ENCODE data around the gene GPA33.

The GPA33 gene

DNA sequence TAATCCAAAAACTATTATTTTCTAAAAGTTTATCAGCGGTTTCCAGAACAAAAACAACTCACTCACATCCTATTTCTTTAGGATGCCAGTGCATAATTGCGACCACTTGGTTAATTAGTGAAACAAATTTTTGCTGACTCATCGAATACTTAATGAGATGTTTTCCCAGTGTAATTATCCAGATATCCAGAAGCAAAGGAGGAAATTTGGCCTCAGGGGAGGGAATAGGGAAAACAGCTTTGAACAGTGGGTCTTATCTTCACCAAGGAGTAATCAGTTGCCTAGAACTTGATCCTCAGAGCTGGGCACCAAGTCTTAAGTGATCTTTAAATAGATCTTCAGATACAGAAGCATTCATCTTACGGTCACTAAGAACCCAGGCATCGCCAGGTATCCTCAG, 28.0 kb upstream of the GPA33 start:
- DNase-seq (ENCODE audit: low read depth) = no peak
- TF ChIP-seq, protein P1, sequence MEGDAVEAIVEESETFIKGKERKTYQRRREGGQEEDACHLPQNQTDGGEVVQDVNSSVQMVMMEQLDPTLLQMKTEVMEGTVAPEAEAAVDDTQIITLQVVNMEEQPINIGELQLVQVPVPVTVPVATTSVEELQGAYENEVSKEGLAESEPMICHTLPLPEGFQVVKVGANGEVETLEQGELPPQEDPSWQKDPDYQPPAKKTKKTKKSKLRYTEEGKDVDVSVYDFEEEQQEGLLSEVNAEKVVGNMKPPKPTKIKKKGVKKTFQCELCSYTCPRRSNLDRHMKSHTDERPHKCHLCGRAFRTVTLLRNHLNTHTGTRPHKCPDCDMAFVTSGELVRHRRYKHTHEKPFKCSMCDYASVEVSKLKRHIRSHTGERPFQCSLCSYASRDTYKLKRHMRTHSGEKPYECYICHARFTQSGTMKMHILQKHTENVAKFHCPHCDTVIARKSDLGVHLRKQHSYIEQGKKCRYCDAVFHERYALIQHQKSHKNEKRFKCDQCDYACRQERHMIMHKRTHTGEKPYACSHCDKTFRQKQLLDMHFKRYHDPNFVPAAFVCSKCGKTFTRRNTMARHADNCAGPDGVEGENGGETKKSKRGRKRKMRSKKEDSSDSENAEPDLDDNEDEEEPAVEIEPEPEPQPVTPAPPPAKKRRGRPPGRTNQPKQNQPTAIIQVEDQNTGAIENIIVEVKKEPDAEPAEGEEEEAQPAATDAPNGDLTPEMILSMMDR (conservative IDR thresholded peaks at IDR 0.05; ENCODE audit: low read depth, low read length) = no peak
- H3K4me3 ChIP-seq (ENCODE audit: low read depth, low read length) = no peak overlapping the region

DNA sequence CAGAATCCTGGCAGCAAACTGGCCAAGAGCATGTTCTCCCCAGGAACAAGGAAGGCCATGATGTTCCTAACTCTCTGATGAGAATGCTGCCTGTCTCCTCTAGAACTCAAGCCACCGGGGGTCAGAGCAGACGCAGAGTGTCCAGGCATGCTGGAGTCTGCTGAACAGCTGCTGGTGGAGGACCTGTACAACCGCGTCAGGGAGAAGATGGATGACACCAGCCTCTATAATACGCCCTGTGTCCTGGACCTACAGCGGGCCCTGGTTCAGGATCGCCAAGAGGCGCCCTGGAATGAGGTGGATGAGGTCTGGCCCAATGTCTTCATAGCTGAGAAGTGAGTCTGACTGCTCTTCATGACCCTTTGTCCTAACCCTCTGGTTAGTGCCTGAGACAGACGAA, 27.0 kb upstream of the GPA33 start:
- TF ChIP-seq, protein P1 (conservative IDR thresholded peaks at IDR 0.05; ENCODE audit: low read depth, low read length) = no peak
- no peak overlapping the region for H3K4me3 ChIP-seq (ENCODE audit: low read depth, low read length)
- no peak for DNase-seq (ENCODE audit: low read depth)

DNA sequence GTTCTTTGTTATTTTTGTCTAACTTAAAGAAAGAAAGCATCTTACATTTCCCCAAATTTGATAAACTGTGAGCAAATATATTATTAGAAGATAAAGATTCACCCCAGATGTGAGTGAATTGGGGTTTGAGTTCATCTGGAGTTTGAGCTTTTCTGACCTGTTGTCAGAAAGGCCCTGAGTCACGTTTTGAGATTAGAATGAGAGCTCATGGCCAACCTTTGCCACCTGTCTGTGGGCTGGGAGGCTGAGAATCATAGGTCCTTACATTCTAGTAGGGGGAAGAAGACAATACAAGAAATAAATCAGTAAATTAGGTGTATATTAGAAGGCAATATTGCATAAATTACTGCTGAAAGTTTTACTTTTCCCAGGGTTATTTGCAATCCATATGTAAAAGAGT, 26.0 kb upstream of the GPA33 start:
- TF ChIP-seq, protein P1 (conservative IDR thresholded peaks at IDR 0.05; ENCODE audit: low read depth, low read length) = no peak
- no peak overlapping the region for H3K4me3 ChIP-seq (ENCODE audit: low read depth, low read length)
- no peak for DNase-seq (ENCODE audit: low read depth)

DNA sequence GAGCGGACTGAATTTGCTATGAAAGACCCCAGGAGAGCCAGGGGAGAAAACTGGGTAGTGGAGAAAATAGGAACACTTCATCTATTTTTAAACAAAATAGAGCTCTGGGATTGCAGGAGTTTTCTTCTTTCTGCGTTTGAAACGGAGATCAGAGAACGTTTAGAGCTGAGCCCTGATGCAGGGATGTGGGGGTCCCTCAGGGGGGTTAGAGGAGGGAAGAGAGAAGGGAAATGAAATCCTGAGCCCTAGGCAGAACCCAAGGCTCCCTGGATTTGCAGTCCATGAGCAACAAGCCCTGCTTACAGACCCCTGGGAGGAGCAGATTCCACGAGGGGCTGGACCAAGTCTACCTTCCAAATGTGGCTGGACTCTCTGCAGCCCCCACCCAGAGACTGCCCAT, 25.5 kb upstream of the GPA33 start:
- TF ChIP-seq, protein P1 (conservative IDR thresholded peaks at IDR 0.05; ENCODE audit: low read depth, low read length) = no peak
- no peak for DNase-seq (ENCODE audit: low read depth)

DNA sequence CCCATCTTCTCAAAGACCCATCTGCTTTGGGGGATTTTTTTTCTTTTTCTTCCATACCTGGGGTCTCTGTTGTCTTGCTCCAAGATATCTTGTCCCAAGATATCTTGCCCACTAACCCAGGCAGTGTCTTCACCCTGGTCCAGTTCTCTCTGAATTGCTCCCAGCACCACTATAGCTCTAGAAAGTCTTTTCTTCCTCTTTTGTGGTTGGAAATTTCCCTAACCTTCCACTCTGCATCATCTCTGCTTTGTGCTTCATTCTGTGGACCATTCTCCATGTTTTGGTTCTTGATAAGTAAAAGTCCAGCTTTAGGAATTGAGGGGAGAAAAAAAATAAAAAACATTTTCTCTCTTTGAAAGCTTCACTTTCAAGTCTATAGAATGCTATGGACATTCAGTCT, 24.5 kb upstream of the GPA33 start:
- no peak for DNase-seq (ENCODE audit: low read depth)
- no peak overlapping the region for H3K4me3 ChIP-seq (ENCODE audit: low read depth, low read length)
- TF ChIP-seq, protein P1 (conservative IDR thresholded peaks at IDR 0.05; ENCODE audit: low read depth, low read length) = no peak

More for the DNA sequence above, 25.5 kb upstream of the GPA33 start:
- no peak overlapping the region for H3K4me3 ChIP-seq (ENCODE audit: low read depth, low read length)

DNA sequence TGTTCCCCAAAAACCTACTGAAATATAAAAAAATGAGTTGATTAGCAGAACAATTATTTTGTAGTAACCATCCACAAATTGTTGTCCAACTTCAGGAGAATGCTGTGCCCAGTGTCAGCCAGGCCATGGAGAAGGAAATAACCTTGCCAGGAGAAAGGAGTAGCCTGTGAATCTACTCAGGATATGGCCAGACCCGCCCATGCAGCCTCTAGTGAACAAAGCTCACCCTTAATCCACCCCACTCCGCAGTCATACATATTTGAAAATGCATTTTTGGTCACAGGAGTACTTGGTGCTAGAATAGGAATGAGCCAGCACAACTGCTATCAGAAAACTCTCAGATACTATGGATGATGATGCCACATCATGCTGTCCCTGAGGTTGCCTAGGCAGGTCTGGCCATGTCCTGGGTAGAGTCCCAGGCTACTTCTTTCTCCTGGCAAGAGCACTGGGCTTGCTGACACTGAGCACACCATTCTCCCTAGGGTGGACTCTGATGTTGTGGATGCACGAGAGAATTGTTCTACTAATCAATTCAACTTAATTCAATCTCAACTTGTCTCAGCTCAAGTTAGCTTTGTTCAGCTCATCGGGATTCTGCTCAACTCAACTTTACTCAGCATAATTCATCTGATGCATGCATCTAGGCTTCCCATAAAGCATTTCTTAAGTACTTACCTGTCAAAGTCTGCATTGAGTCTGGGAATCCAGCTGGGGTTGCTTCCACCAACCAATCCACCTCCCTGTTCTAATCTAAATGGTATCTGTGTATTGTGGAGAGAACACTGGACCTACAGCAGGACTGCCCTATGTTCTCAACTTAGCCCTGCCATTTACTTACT, 21.9 kb upstream of the GPA33 start:
- H3K4me3 ChIP-seq (ENCODE audit: low read depth, low read length) = no peak overlapping the region
- no peak for DNase-seq (ENCODE audit: low read depth)

More for the DNA sequence above, 21.9 kb upstream of the GPA33 start:
- TF ChIP-seq, protein P1 (conservative IDR thresholded peaks at IDR 0.05; ENCODE audit: low read depth, low read length) = no peak
